ENCODE results near the gene MRPS18C.

DNA sequence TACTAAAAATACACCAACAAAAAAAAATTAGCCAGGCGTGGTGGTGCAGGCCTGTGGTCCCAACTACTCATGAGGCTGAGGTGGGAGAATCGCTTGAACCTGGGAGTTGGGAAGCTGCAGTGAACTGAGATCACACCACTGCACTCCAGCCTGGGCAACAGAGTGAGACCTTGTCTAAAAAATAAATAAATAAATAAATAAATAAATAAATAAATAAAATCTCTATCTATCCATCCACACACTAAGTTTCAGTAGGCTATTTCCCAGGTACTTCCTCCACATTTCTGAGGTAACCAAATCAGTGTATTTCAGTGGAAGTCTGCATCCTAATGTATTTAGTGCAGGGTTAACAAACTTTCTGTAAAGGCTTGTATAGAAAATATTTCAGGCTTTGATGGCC is 18.1 kb downstream of the MRPS18C start:
- TF ChIP-seq, protein P1, sequence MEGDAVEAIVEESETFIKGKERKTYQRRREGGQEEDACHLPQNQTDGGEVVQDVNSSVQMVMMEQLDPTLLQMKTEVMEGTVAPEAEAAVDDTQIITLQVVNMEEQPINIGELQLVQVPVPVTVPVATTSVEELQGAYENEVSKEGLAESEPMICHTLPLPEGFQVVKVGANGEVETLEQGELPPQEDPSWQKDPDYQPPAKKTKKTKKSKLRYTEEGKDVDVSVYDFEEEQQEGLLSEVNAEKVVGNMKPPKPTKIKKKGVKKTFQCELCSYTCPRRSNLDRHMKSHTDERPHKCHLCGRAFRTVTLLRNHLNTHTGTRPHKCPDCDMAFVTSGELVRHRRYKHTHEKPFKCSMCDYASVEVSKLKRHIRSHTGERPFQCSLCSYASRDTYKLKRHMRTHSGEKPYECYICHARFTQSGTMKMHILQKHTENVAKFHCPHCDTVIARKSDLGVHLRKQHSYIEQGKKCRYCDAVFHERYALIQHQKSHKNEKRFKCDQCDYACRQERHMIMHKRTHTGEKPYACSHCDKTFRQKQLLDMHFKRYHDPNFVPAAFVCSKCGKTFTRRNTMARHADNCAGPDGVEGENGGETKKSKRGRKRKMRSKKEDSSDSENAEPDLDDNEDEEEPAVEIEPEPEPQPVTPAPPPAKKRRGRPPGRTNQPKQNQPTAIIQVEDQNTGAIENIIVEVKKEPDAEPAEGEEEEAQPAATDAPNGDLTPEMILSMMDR (IDR thresholded peaks at IDR 0.05) = no peak
- TF ChIP-seq EZH2phosphoT487 (IDR thresholded peaks at IDR 0.05) = no peak
- TF ChIP-seq EZH2 (IDR thresholded peaks at IDR 0.05) = no peak
